ENCODE data around the gene HPS4. TPM values are rescaled to one million over a fixed set of nuclear protein-coding genes. Genes with fewer than 3 reads are reported as not detected.

HPS4 gene
- total RNA-seq, 1 experiment from 2014 or later, result 32.7 TPM

Other genes starting within 250 kb of the HPS4 start
- gene ASPHD2, start 54.5 kb downstream of the HPS4 start, total RNA-seq (2014; rRNA removed; shearing (Covaris generic)), result 2.8 and 3.2 TPM in 2 replicates
- gene SRRD, start 94 bp upstream of the HPS4 start, total RNA-seq (2014; rRNA removed; shearing (Covaris generic)), result 32.4 and 47.1 TPM in 2 replicates
- gene TFIP11, start 28.7 kb upstream of the HPS4 start, total RNA-seq (2014; rRNA removed; shearing (Covaris generic)), result 39.1 and 60.0 TPM in 2 replicates
- gene TPST2, start 106.3 kb upstream of the HPS4 start, total RNA-seq (2014; rRNA removed; shearing (Covaris generic)), result 24.1 and 55.9 TPM in 2 replicates
- not detected in 2 replicates for gene CRYBB1, start 134.2 kb upstream of the HPS4 start, total RNA-seq (2014; rRNA removed; shearing (Covaris generic))
- gene CRYBA4, start 138.2 kb upstream of the HPS4 start, total RNA-seq (2014; rRNA removed; shearing (Covaris generic)), result not detected in 2 replicates
- 0.14 TPM in 1 of 2 replicates, not detected in the other for gene MIAT, start 173.8 kb upstream of the HPS4 start, total RNA-seq (2014; rRNA removed; shearing (Covaris generic))